ENCODE data around the gene GLIS1.

GLIS1 gene

GRCh38 chr1:53734650-53735211 lies 4.2 kb downstream of the GLIS1 start:
- TF ChIP-seq, protein P1, sequence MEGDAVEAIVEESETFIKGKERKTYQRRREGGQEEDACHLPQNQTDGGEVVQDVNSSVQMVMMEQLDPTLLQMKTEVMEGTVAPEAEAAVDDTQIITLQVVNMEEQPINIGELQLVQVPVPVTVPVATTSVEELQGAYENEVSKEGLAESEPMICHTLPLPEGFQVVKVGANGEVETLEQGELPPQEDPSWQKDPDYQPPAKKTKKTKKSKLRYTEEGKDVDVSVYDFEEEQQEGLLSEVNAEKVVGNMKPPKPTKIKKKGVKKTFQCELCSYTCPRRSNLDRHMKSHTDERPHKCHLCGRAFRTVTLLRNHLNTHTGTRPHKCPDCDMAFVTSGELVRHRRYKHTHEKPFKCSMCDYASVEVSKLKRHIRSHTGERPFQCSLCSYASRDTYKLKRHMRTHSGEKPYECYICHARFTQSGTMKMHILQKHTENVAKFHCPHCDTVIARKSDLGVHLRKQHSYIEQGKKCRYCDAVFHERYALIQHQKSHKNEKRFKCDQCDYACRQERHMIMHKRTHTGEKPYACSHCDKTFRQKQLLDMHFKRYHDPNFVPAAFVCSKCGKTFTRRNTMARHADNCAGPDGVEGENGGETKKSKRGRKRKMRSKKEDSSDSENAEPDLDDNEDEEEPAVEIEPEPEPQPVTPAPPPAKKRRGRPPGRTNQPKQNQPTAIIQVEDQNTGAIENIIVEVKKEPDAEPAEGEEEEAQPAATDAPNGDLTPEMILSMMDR (IDR thresholded peaks at IDR 0.05; ENCODE audit: poor library complexity, severe bottlenecking): no peak
- no peak for DNase-seq (ENCODE audit: low spot score)
- no peaks in the 10 kb centered on the region for H3K9me3 ChIP-seq (ENCODE audit: severe bottlenecking)
- ATAC-seq (ENCODE audit: low read depth): peak; percentile 21; the same call in 2 of the 3 replicates
- H3K36me3 ChIP-seq (ENCODE audit: low read depth): no peaks in the 10 kb centered on the region
- H3K4me1 ChIP-seq (ENCODE audit: insufficient read depth, poor library complexity, severe bottlenecking): peaks cover 20% of the 10 kb centered on the region
- peak overlapping the region; percentile 64 for H3K27ac ChIP-seq (ENCODE audit: poor library complexity, severe bottlenecking)
- H3K27me3 ChIP-seq (ENCODE audit: insufficient read depth, poor library complexity, severe bottlenecking): peaks cover 31% of the 10 kb centered on the region
- H3K4me3 ChIP-seq (ENCODE audit: severe bottlenecking): no peak overlapping the region

- no peaks in the 10 kb centered on the region for H3K36me3 ChIP-seq (ENCODE audit: low read depth)
- peaks cover 20% of the 10 kb centered on the region for H3K4me1 ChIP-seq (ENCODE audit: insufficient read depth, poor library complexity, severe bottlenecking)
- no peaks in the 10 kb centered on the region for H3K9me3 ChIP-seq (ENCODE audit: severe bottlenecking)
- peak; percentile 47 for ATAC-seq (ENCODE audit: low read depth)
- H3K27ac ChIP-seq (ENCODE audit: poor library complexity, severe bottlenecking): peak overlapping the region; percentile 64
- no peak overlapping the region for H3K4me3 ChIP-seq (ENCODE audit: severe bottlenecking)
- TF ChIP-seq, protein P1 (IDR thresholded peaks at IDR 0.05; ENCODE audit: poor library complexity, severe bottlenecking): no peak
- no peak for DNase-seq (ENCODE audit: low spot score)
- H3K27me3 ChIP-seq (ENCODE audit: insufficient read depth, poor library complexity, severe bottlenecking): peaks cover 31% of the 10 kb centered on the region
These were observed 4.9 kb downstream of the GLIS1 start for GRCh38 chr1:53733975-53734649.

- Histone ChIP-seq H3K4me3 (ENCODE audit: severe bottlenecking) (no peak overlapping the region), H3K4me1 (ENCODE audit: insufficient read depth, poor library complexity, severe bottlenecking) (peaks cover 20% of the 10 kb centered on the region), H3K9me3 (ENCODE audit: severe bottlenecking) (no peaks in the 10 kb centered on the region), H3K36me3 (ENCODE audit: low read depth) (no peaks in the 10 kb centered on the region), H3K27me3 (ENCODE audit: insufficient read depth, poor library complexity, severe bottlenecking) (peaks cover 27% of the 10 kb centered on the region), H3K27ac (ENCODE audit: poor library complexity, severe bottlenecking) (peak overlapping the region; percentile 64)
- ATAC-seq (ENCODE audit: low read depth) (no peak), DNase-seq (ENCODE audit: low spot score) (no peak)
- TF ChIP-seq, protein P1 (IDR thresholded peaks at IDR 0.05; ENCODE audit: poor library complexity, severe bottlenecking): no peak
These were observed 5.5 kb downstream of the GLIS1 start for GRCh38 chr1:53733447-53733931.

GRCh38 chr1:53732912-53733317 lies 6.0 kb downstream of the GLIS1 start:
- H3K4me3 ChIP-seq (ENCODE audit: severe bottlenecking): no peak overlapping the region
- peaks cover 20% of the 10 kb centered on the region for H3K4me1 ChIP-seq (ENCODE audit: insufficient read depth, poor library complexity, severe bottlenecking)
- H3K36me3 ChIP-seq (ENCODE audit: low read depth): no peaks in the 10 kb centered on the region
- TF ChIP-seq, protein P1 (IDR thresholded peaks at IDR 0.05; ENCODE audit: poor library complexity, severe bottlenecking): no peak
- DNase-seq (ENCODE audit: low spot score): no peak
- H3K9me3 ChIP-seq (ENCODE audit: severe bottlenecking): no peaks in the 10 kb centered on the region
- H3K27me3 ChIP-seq (ENCODE audit: insufficient read depth, poor library complexity, severe bottlenecking): peaks cover 22% of the 10 kb centered on the region
- H3K27ac ChIP-seq (ENCODE audit: poor library complexity, severe bottlenecking): peak overlapping the region; percentile 64
- ATAC-seq (ENCODE audit: low read depth): peak; percentile 55

DNA sequence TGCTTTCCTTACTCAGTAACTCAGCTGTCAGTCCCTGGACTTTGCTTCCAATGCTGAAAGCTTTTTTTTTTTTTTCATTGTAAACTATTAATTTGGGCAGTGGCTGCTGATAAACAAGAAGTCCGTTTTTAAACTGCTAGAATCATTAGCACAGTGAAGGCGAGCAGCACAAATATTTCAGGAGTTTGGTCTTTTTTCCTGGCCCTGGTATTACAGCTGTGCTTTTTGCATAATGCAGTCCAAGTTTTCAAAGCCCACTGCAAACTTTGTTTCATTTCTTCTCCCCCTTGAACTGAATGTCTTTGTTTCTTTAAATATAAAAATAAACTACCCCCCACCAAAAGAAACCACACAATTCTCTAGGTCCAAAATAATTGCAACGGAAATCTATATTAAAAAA lies 6.6 kb downstream of the GLIS1 start:
- TF ChIP-seq, protein P1 (IDR thresholded peaks at IDR 0.05; ENCODE audit: poor library complexity, severe bottlenecking): no peak
- Histone ChIP-seq H3K4me3 (ENCODE audit: severe bottlenecking) (no peak overlapping the region), H3K27ac (ENCODE audit: poor library complexity, severe bottlenecking) (peak overlapping the region; percentile 64), H3K9me3 (ENCODE audit: severe bottlenecking) (no peaks in the 10 kb centered on the region), H3K27me3 (ENCODE audit: insufficient read depth, poor library complexity, severe bottlenecking) (peaks cover 18% of the 10 kb centered on the region), H3K4me1 (ENCODE audit: insufficient read depth, poor library complexity, severe bottlenecking) (peaks cover 20% of the 10 kb centered on the region), H3K36me3 (ENCODE audit: low read depth) (no peaks in the 10 kb centered on the region)
- ATAC-seq (ENCODE audit: low read depth) (no peak), DNase-seq (ENCODE audit: low spot score) (no peak)

Measured in RWPE2 (cell line).